Naive thymus-derived CD4-positive, alpha-beta T cell (primary cell): ENCODE results near the gene ZNF366. TPM values are rescaled to one million over a fixed set of nuclear protein-coding genes. Genes with fewer than 3 reads are reported as not detected.
"Not testable (repeated sequence)": the region's sequence is repeated elsewhere in the genome, so short reads cannot be mapped to it uniquely, and the experiment has no call there.

Source experiments
- ATAC-seq: fragments of 150-1000 bp; cut with Tn5 transposase; 2 replicates; pipeline ENCODE4 v1.10.0; 2021; ENCODE audit warnings: mild to moderate bottlenecking, moderate library complexity
- CTCF ChIA-PET: fragments of 350-600 bp; sonication (Branson Sonifier 250); formaldehyde crosslinking; loops from one replicate; lab custom pipeline; 2021; ENCODE audit warnings: antibody characterized with exemption; lab: Charles Lee
- POLR2A ChIA-PET: fragments of 350-600 bp; sonication (Branson Sonifier 250); formaldehyde crosslinking; loops from one replicate; lab custom pipeline; 2021; ENCODE audit warnings: antibody characterized with exemption, inconsistent platforms; lab: Charles Lee
- DNase-seq, 9 donors: peaks; one replicate each; pipeline versions ENCODE4 v3.0.0 to v3.0.0-alpha.2; 2020 to 2022; ENCODE audit warnings: mixed read lengths in 1 of 9
- H3K27ac ChIP-seq: one replicate; pipeline ENCODE4 v1.7.0; 2013; ENCODE audit warnings: mild to moderate bottlenecking, low read depth, low read length, moderate library complexity
- H3K27me3 ChIP-seq, 2 donors: one replicate each; pipeline ENCODE4 v1.7.0; 2013; ENCODE audit warnings: low read length in 2 of 2, mild to moderate bottlenecking in 2 of 2, moderate library complexity in 2 of 2; ENCODE audit not compliant: control insufficient read depth in 2 of 2, insufficient read depth in 2 of 2
- H3K36me3 ChIP-seq, 3 experiments: 1 replicate in 2 of 3; 2 replicates in 1 of 3; pipeline ENCODE4 v1.7.0; 2013; ENCODE audit warnings: low read length in 3 of 3, mild to moderate bottlenecking in 3 of 3, moderate library complexity in 1 of 3; ENCODE audit not compliant: insufficient read depth in 3 of 3, control insufficient read depth in 2 of 3
- H3K4me1 ChIP-seq, 2 donors: one replicate each; pipeline ENCODE4 v1.7.0; 2013; ENCODE audit warnings: low read length in 2 of 2, mild to moderate bottlenecking in 2 of 2, moderate library complexity in 1 of 2; ENCODE audit not compliant: control insufficient read depth in 2 of 2, insufficient read depth in 2 of 2
- H3K4me3 ChIP-seq: 2 replicates; pipeline ENCODE4 v1.7.0; 2013; ENCODE audit warnings: mild to moderate bottlenecking, low read length
- H3K9me3 ChIP-seq, 3 experiments: 1 replicate in 2 of 3; 2 replicates in 1 of 3; pipeline ENCODE4 v1.7.0; 2013; ENCODE audit warnings: low read length in 3 of 3; ENCODE audit not compliant: control insufficient read depth in 2 of 3
- H3K27ac Mint-ChIP-seq, 9 donors: one replicate each; pipeline ENCODE4 v1.8.0; 2020 to 2022; ENCODE audit warnings: mixed read lengths in 9 of 9, mild to moderate bottlenecking in 8 of 9, moderate library complexity in 5 of 9, inconsistent platforms in 2 of 9
- H3K27me3 Mint-ChIP-seq, 5 donors: one replicate each; pipeline ENCODE4 v1.8.0; 2021 to 2022; ENCODE audit warnings: mixed read lengths in 5 of 5, mild to moderate bottlenecking in 1 of 5
- H3K36me3 Mint-ChIP-seq, 5 donors: one replicate each; pipeline ENCODE4 v1.8.0; 2020 to 2022; ENCODE audit warnings: mixed read lengths in 5 of 5, mild to moderate bottlenecking in 3 of 5, inconsistent platforms in 1 of 5
- H3K4me1 Mint-ChIP-seq, 7 donors: one replicate each; pipeline ENCODE4 v1.8.0; 2020 to 2022; ENCODE audit warnings: mixed read lengths in 7 of 7, mild to moderate bottlenecking in 3 of 7, inconsistent platforms in 1 of 7
- H3K4me3 Mint-ChIP-seq, 10 donors: one replicate each; pipeline ENCODE4 v1.8.0; 2020 to 2022; ENCODE audit warnings: mild to moderate bottlenecking in 10 of 10, mixed read lengths in 10 of 10, moderate library complexity in 6 of 10, inconsistent platforms in 2 of 10
- H3K9me3 Mint-ChIP-seq, 11 donors: one replicate each; pipeline ENCODE4 v1.8.0; 2020 to 2022; ENCODE audit warnings: mixed read lengths in 11 of 11, mild to moderate bottlenecking in 4 of 11, inconsistent platforms in 1 of 11, moderate library complexity in 1 of 11
- intact Hi-C, 2 donors: fragments of 100-400 bp; cut with micrococcal nuclease; formaldehyde crosslinking; loops; one replicate each; pipeline ENCODE4 v1.15.1; 2023
- polyA plus RNA-seq, 2 donors: library from polyadenylated mRNA; unstranded; fragments of 300-500 nt; fragmentation: Illumina TruSeq; gene quantifications; one replicate each; pipeline ENCODE4 v1.2.3, GENCODE V29; 2021
- total RNA-seq, 6 experiments: library from RNA in 5 of 6; stranded (reverse) in 5 of 6; gene quantifications; 1 replicate in 5 of 6; 2 replicates in 1 of 6; pipeline ENCODE4 v1.2.3 and lab custom pipeline; 2021 to 2026

Gene ZNF366
- total and polyA plus RNA-seq, 7 experiments from 2014 or later, result 0.11 to 1.1 (median 0.19) TPM; not detected in 4

DNA sequence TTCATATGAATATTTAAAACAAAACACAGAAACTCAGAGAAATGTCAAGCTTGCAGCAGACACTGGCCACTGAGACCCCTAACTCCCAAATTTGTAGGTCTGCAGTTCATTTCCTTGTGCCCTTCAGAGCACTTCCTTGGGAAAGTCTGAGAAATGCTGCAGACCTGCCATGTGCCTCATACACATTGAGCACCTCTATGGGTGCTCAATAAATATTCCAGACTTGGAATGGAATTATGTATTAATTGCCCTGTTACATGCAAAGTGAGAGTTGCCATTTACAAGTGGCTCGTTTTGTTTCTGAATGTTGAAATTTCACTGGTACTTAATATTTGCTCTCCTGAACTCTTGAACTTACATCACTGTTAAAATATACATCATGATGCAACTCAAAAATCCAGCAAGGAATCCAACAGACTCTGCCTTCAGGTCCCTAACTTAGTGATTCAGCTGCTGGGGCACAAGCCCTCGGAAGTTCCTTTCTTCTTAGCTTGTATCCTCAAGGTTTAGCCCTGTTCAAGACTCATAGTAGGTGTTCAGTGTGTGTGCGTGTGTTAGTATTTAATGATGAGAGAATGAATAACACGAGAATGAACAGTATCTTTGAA is 96.4 kb downstream of the ZNF366 start:
- Mint-ChIP-seq H3K9me3 (peaks cover 0 to 3% (median 0%) of the 10 kb centered on the region in 11 donors), H3K27me3 (peaks cover 3 to 10% (median 8%) of the 10 kb centered on the region in 5 donors), H3K4me1 (no peaks in the 10 kb centered on the region), H3K27ac (no peak overlapping the region), H3K36me3 (no peaks in the 10 kb centered on the region), H3K4me3 (no peak overlapping the region)
- CTCF ChIA-PET, result no interaction called here
- ATAC-seq (no peak), DNase-seq (no peak)
- H3K4me1 ChIP-seq, result no peaks in the 10 kb centered on the region
- H3K27me3 ChIP-seq, result no peaks in the 10 kb centered on the region
- intact Hi-C loops, result no loop called here
- no peak overlapping the region for H3K4me3 ChIP-seq
- H3K36me3 ChIP-seq, result no peaks in the 10 kb centered on the region
- POLR2A ChIA-PET, result no interaction called here
- H3K27ac ChIP-seq, result no peak overlapping the region
- no peaks in the 10 kb centered on the region for H3K9me3 ChIP-seq

DNA sequence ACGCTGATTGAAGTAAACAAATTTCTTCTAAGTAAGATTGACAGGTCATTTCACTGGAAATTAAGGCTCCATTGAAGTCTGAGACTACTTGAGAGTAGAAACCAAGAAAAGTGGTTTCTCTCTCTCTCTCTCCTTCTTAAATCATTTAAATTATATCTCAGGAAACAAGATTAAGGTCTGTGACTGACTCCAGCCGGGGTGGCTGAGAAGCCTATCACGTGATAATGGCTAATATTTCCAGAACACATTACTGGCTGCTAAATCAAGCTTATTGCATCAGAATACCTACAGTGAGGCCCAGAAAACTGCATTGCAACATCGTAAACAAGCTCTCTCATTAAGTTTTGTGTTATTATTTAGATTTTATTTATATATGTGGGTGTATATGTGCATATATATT is 98.6 kb downstream of the ZNF366 start:
- Mint-ChIP-seq H3K36me3 (peaks cover 0 to 3% (median 0%) of the 10 kb centered on the region in 5 donors), H3K27ac (no peak overlapping the region), H3K4me1 (no peaks in the 10 kb centered on the region), H3K27me3 (peaks cover 2 to 20% (median 9%) of the 10 kb centered on the region in 5 donors), H3K4me3 (no peak overlapping the region), H3K9me3 (peaks cover 0 to 22% (median 4%) of the 10 kb centered on the region in 11 donors)
- DNase-seq, result no peak
- no peaks in the 10 kb centered on the region for H3K36me3 ChIP-seq
- no peaks in the 10 kb centered on the region for H3K27me3 ChIP-seq
- H3K27ac ChIP-seq, result no peak overlapping the region
- no peak for ATAC-seq
- intact Hi-C loops, result no loop called here
- H3K4me3 ChIP-seq, result no peak overlapping the region
- no peaks in the 10 kb centered on the region for H3K4me1 ChIP-seq
- CTCF ChIA-PET, result no interaction called here
- H3K9me3 ChIP-seq, result no peaks in the 10 kb centered on the region
- POLR2A ChIA-PET, result no interaction called here

DNA sequence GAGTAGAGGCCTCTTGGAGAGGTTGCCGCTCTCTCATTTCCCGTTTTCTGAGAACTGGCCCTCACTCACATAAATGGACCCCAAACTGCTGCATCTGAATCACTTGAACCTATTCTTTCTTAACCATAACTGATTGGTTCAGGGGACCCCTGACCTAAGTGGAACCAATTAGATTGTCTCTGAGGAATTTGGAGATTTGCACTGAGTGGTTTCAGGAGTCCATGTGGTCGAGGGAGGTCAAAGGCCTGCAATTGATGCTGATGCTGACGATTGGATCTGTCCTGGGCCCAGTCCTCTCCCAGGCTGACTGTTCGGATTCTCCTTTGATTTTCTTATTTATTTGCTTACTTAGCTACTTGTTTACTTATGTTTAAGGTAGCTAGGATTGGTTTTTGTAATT is 99.1 kb downstream of the ZNF366 start:
- H3K4me1 Mint-ChIP-seq, result no peaks in the 10 kb centered on the region
- peaks cover 2 to 20% (median 9%) of the 10 kb centered on the region in 5 donors for H3K27me3 Mint-ChIP-seq
- Histone ChIP-seq H3K27me3 (no peaks in the 10 kb centered on the region), H3K4me3 (no peak overlapping the region), H3K9me3 (no peaks in the 10 kb centered on the region), H3K27ac (no peak overlapping the region), H3K4me1 (no peaks in the 10 kb centered on the region), H3K36me3 (no peaks in the 10 kb centered on the region)
- ChIA-PET CTCF (no interaction called here), POLR2A (no interaction called here)
- intact Hi-C loops, result no loop called here
- peaks cover 0 to 27% (median 4%) of the 10 kb centered on the region in 11 donors for H3K9me3 Mint-ChIP-seq
- peaks cover 0 to 3% (median 0%) of the 10 kb centered on the region in 5 donors for H3K36me3 Mint-ChIP-seq
- no peak for DNase-seq
- ATAC-seq, result no peak
- H3K4me3 Mint-ChIP-seq, result no peak overlapping the region
- H3K27ac Mint-ChIP-seq, result no peak overlapping the region

DNA sequence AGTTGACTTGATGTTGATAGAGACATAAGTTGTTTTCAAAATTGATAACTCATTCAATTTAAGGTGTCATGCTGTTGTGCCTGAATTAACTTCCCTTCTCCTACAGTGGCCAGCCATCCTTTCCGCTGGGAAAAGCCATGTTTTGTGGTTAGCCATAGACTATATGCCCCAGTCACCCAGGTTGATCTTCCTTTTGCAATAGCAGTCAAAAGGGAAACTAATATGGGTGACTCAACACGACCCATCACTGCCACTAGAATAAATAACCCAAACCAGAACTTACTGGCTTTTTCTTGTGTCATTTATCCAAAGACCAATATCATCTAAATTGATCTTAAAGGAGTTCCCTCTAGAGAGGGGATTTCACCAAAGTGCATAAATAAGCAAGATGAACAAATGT is 99.7 kb downstream of the ZNF366 start:
- ChIA-PET CTCF (no interaction called here), POLR2A (no interaction called here)
- H3K4me3 ChIP-seq, result no peak overlapping the region
- no peaks in the 10 kb centered on the region for H3K27me3 ChIP-seq
- no peak overlapping the region for H3K27ac Mint-ChIP-seq
- peaks cover 0 to 29% (median 4%) of the 10 kb centered on the region in 11 donors for H3K9me3 Mint-ChIP-seq
- H3K9me3 ChIP-seq, result no peaks in the 10 kb centered on the region
- no peak for ATAC-seq
- peaks cover 2 to 20% (median 9%) of the 10 kb centered on the region in 5 donors for H3K27me3 Mint-ChIP-seq
- no peaks in the 10 kb centered on the region for H3K4me1 ChIP-seq
- no peak overlapping the region for H3K4me3 Mint-ChIP-seq
- H3K36me3 ChIP-seq, result no peaks in the 10 kb centered on the region
- intact Hi-C loops, result no loop called here
- no peak for DNase-seq
- no peaks in the 10 kb centered on the region for H3K4me1 Mint-ChIP-seq
- no peak overlapping the region for H3K27ac ChIP-seq
- H3K36me3 Mint-ChIP-seq, result peaks cover 0 to 3% (median 0%) of the 10 kb centered on the region in 5 donors

DNA sequence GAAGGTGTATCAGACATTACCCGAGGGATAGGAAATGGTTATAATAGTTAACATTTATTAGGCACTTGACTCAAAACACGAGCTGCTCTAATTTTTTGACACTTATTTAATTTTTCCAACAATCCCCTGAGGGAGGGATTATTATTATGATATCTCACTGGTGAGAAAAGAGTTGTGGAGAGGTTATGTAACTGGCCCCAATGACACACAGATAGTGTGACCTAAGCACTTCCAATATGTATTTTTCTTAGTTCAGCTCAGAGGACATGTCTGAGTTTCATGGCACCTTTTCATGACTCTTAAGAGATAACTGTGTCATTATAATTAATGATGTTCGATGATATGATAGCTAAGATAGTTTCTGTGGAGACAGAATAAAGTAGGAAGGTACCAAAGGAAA is 100.1 kb downstream of the ZNF366 start:
- Histone ChIP-seq H3K36me3 (no peaks in the 10 kb centered on the region), H3K4me1 (no peaks in the 10 kb centered on the region), H3K4me3 (no peak overlapping the region), H3K27me3 (no peaks in the 10 kb centered on the region), H3K9me3 (no peaks in the 10 kb centered on the region), H3K27ac (no peak overlapping the region)
- H3K4me3 Mint-ChIP-seq, result no peak overlapping the region
- peaks cover 2 to 20% (median 11%) of the 10 kb centered on the region in 5 donors for H3K27me3 Mint-ChIP-seq
- ChIA-PET CTCF (no interaction called here), POLR2A (no interaction called here)
- intact Hi-C loops, result no loop called here
- ATAC-seq (no peak), DNase-seq (no peak)
- H3K4me1 Mint-ChIP-seq, result no peaks in the 10 kb centered on the region
- no peak overlapping the region for H3K27ac Mint-ChIP-seq
- peaks cover 0 to 33% (median 6%) of the 10 kb centered on the region in 11 donors for H3K9me3 Mint-ChIP-seq
- H3K36me3 Mint-ChIP-seq, result peaks cover 0 to 4% (median 0%) of the 10 kb centered on the region in 5 donors

DNA sequence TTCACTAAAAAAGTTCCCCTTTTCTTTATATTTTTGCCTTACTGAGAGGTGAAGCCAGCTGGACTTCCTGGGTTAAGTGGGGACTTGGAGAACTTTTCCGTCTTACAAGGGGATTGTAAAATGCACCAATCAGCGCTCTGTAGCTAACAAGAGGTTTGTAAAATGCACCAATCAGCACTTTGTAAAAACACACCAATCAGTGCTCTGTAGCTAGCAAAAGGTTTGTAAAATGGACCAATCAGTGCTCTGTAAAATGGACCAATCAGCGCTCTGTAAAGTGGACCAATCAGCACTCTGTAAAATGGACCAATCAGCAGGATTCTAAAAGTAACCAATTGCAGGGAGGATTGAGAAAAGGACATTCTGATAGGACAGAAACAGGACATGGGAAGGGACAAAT is 102.4 kb downstream of the ZNF366 start:
- Mint-ChIP-seq H3K9me3 (peaks cover 9 to 54% (median 17%) of the 10 kb centered on the region in 11 donors), H3K36me3 (peaks cover 0 to 13% (median 4%) of the 10 kb centered on the region in 5 donors), H3K27me3 (peaks cover 2 to 17% (median 8%) of the 10 kb centered on the region in 5 donors)
- H3K4me1 Mint-ChIP-seq, DNase-seq, H3K27me3 ChIP-seq, H3K4me1 ChIP-seq, H3K36me3 ChIP-seq, H3K27ac Mint-ChIP-seq, POLR2A ChIA-PET, H3K4me3 ChIP-seq, ATAC-seq, H3K27ac ChIP-seq, CTCF ChIA-PET, H3K9me3 ChIP-seq, H3K4me3 Mint-ChIP-seq, intact Hi-C loops: not testable (repeated sequence)
